Pancreas (tissue), 10 donors: ENCODE data around the gene UQCC2. TPM values are rescaled to one million over a fixed set of nuclear protein-coding genes. Genes with fewer than 3 reads are reported as not detected.
A peak's percentile ranks its signal among the peaks of the same experiment; 100 is the strongest.

ENCODE experiments used
- ATAC-seq, 4 donors: fragments of 200-7000 bp; cut with Tn5 transposase; one replicate each; pipeline versions ENCODE4 v1.8.0 to v1.9.1; 2020; ENCODE audit warnings: mild to moderate bottlenecking in 4 of 4, moderate library complexity in 4 of 4
- DNase-seq, 6 donors: peaks; one replicate each; pipeline ENCODE4 v3.0.0-alpha.2; 2020
- FAIRE-seq: peaks from 2 replicates; lab custom pipeline; 2012; peaks lifted over from hg19 to GRCh38; lab: Jason Lieb, UNC
- H3K27ac ChIP-seq, 4 donors: fragments of 200-600 bp; sonication (generic); 1 replicate in 3 of 4; 2 replicates in 1 of 4; pipeline versions ENCODE4 v1.5.0 to v1.8.0; 2020
- H3K27me3 ChIP-seq, 4 donors: fragments of 200-600 bp; one replicate each; pipeline ENCODE4 v1.8.0; 2021
- H3K36me3 ChIP-seq, 3 donors: fragments of 200-600 bp; sonication (generic) in 1 of 3; one replicate each; pipeline versions ENCODE4 v1.5.0 to v1.8.0; 2020 to 2021
- H3K4me1 ChIP-seq, 3 donors: fragments of 200-600 bp; one replicate each; pipeline ENCODE4 v1.8.0; 2021
- H3K4me3 ChIP-seq, 4 donors: fragments of 200-600 bp; sonication (generic) in 2 of 4; one replicate each; pipeline versions ENCODE4 v1.5.0 to v1.8.0; 2020 to 2021
- H3K9me3 ChIP-seq, 4 donors: fragments of 200-600 bp; one replicate each; pipeline ENCODE4 v1.8.0; 2021
- WGBS, 2 donors: extraction: QIAGEN DNeasy Blood & Tissue Kit; methylation state at CpG; one replicate each; pipeline ENCODE4 v1.1.7; 2013; 5-methylcytosine and 5-hydroxymethylcytosine counted together
- intact Hi-C, 3 donors: fragments of 100-400 bp; cut with DNase I; formaldehyde crosslinking; loops; one replicate each; pipeline versions ENCODE4 v1.11.1 to v1.14.2; 2022
- polyA plus RNA-seq, 2 donors: library from polyadenylated mRNA; stranded (reverse); fragments of 200-250 nt; gene quantifications; one replicate each; pipeline ENCODE4 v1.2.3, GENCODE V29; 2013
- total RNA-seq, 6 donors: library from RNA; stranded (reverse); fragmentation: NEBNext Ultra II Directional in 4 of 6; extraction: Animal tissue kit (Norgen Biotek cat#: 25700) in 4 of 6; gene quantifications; one replicate each; pipeline versions ENCODE4 v1.2.1 to v1.2.4, GENCODE V29; 2021 to 2023
- TF ChIP-seq, protein P1 (sequence below), 4 donors: fragments of 200-600 bp; sonication (generic) in 3 of 4; IDR thresholded peaks; one replicate each; pipeline versions ENCODE4 v1.5.0 to v1.8.0; 2021; ENCODE audit warnings: antibody characterized with exemption in 4 of 4
- donor health status: healthy with polysubstance abuse.
- donor health status: DM: no; HTN: no; CAD: no; lungs with moderate emphysema.
- donor health status: DM: no; HTN: no; CAD: no.
- donor health status: control.
- donor health status: control.
- donor health status: Bipolar disorder and iron deficiency.
- donor health status: DM: yes; HTN: yes; CAD: no.
- donor health status: DM: no; HTN: no; CAD: no.
- donor health status: DM: no; HTN: no; CAD: no.
- donor health status: DM: yes; HTN: yes; CAD: no.

Gene UQCC2
- total and polyA plus RNA-seq, 8 donors = 13.9 to 58.9 (median 28.6) TPM

DNA sequence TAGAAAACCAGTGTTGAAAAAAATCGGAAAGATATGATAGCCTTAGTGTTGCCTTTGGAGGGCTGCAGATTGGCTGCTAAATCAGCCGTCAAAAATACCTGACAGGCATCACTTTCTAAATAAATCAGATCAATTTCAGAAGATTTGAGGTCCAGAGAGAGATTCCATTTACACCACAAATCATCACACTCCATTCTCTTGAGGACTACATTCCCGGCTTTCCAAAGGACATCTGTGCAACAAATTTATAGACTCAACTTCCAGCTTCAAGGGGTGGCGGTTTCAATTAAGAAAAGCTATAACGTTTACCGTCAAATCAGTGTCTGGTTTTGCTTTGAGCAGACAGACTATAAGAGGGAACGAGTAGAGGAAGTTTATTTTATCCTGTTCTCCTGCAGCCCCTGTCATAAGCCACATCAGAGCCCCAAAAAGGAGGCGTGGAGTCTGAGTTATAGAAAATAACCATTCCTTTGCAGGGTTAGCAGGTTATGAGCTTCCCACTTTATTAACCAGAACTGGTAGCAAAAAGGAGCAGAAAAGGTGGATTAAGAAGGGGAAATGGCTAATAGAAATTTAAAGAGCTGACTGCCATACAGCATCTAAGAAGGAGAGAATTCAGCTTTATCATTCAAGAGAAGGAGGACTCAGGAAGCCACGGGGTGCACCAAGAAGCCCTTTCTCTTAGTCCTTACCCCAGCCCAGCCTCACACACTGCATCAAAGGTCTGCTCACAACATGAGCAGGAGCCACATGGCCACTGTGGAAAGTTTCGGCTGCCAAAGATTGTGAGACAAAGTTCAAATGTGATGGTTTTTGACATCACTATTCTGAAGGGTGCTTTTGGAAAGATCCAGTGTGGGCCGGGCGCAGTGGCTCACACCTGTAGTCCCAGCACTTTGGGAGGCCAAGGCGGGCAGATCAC is 12.9 kb upstream of the UQCC2 start:
- FAIRE-seq (no peak), ATAC-seq (no peak), DNase-seq (no peak)
- Histone ChIP-seq H3K27ac (peak overlapping the region in 1 of 4 donors; percentile 19), H3K4me3 (no peak overlapping the region), H3K4me1 (peaks cover 12 to 46% (median 26%) of the 10 kb centered on the region in 3 donors), H3K36me3 (no peaks in the 10 kb centered on the region), H3K9me3 (no peaks in the 10 kb centered on the region), H3K27me3 (no peaks in the 10 kb centered on the region)
- 83 to 85% methylated on average over 13 of the region's 13 CpGs for WGBS, 2 donors
- intact Hi-C loops = no loop called here
- TF ChIP-seq, protein P1, sequence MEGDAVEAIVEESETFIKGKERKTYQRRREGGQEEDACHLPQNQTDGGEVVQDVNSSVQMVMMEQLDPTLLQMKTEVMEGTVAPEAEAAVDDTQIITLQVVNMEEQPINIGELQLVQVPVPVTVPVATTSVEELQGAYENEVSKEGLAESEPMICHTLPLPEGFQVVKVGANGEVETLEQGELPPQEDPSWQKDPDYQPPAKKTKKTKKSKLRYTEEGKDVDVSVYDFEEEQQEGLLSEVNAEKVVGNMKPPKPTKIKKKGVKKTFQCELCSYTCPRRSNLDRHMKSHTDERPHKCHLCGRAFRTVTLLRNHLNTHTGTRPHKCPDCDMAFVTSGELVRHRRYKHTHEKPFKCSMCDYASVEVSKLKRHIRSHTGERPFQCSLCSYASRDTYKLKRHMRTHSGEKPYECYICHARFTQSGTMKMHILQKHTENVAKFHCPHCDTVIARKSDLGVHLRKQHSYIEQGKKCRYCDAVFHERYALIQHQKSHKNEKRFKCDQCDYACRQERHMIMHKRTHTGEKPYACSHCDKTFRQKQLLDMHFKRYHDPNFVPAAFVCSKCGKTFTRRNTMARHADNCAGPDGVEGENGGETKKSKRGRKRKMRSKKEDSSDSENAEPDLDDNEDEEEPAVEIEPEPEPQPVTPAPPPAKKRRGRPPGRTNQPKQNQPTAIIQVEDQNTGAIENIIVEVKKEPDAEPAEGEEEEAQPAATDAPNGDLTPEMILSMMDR (IDR thresholded peaks at IDR 0.05) = no peak

DNA sequence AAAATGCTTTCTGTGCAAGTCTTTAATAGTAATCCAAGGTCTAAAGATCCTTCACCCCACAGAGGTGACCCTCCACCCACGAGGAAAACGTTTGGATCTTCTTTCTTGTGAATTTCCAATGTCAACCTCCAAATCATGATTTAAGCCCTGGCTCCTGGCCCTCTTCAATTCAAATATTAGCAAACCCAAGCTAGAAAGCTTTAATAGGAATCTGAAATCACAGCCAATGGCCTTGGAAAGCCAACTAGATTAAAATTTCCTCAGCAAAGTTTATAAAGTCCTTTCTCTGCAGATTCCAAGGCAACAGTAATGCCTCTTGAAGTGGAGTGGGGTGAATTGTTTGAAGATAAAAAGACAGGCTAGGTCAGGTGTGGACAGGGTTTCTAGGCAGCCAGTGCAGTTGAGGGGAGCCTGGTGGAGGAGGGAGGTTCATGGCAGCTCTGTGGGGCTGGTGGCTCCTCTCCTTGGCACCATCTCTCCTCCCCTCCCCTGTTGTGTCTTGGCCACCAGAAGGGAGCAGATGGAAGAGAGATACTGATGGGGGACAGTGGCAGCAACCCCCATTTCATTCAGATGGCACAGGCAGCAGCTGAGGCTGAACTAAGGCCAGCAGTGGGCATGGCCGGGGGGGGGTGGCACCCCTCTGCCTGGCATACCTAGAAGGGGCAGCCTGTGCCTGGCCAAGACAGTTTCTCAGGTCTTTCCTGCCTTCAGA is 12.0 kb upstream of the UQCC2 start:
- DNase-seq (no peak), ATAC-seq (no peak), FAIRE-seq (no peak)
- no peaks in the 10 kb centered on the region for H3K36me3 ChIP-seq
- H3K27ac ChIP-seq = peak overlapping the region in 2 of 4 donors; percentile 19 to 20
- H3K4me3 ChIP-seq = no peak overlapping the region
- 33 to 38% methylated on average over 3 of the region's 3 CpGs for WGBS, 2 donors
- intact Hi-C loops = no loop called here
- H3K4me1 ChIP-seq = peaks cover 12 to 53% (median 21%) of the 10 kb centered on the region in 3 donors
- TF ChIP-seq, protein P1 (IDR thresholded peaks at IDR 0.05) = no peak
- H3K27me3 ChIP-seq = no peaks in the 10 kb centered on the region
- H3K9me3 ChIP-seq = no peaks in the 10 kb centered on the region

DNA sequence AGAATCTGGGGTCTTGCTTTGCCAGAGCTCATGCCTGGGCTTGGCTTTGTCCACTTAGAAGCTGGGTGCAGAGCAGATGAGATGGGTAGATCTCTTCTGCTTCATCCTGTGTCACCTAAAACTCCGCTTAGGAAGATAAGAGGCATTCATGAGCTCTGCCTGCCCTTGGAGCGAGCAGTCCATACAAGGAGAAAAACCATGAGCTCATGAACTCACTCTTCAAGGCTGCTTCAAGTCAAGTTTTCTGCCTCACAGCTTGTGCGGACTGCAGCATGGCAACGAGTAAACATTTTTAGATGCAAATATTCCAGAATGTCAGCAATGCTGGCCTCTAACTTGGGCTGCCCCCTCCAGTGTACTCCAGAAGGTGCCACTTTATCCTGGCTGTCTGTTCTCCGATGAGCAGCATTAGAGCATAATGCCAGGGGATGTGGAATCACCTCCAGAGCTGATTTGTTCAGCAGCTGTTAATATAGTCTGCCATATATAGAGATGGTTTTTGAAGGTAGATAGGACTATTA is 10.7 kb upstream of the UQCC2 start:
- Histone ChIP-seq H3K4me1 (peaks cover 10 to 54% (median 11%) of the 10 kb centered on the region in 3 donors), H3K36me3 (no peaks in the 10 kb centered on the region), H3K27me3 (no peaks in the 10 kb centered on the region), H3K9me3 (no peaks in the 10 kb centered on the region), H3K4me3 (no peak overlapping the region), H3K27ac (no peak overlapping the region)
- 90 to 97% methylated on average over 5 of the region's 5 CpGs for WGBS, 2 donors
- ATAC-seq (no peak), DNase-seq (no peak), FAIRE-seq (no peak)
- TF ChIP-seq, protein P1 (IDR thresholded peaks at IDR 0.05) = no peak
- intact Hi-C loops = no loop called here

DNA sequence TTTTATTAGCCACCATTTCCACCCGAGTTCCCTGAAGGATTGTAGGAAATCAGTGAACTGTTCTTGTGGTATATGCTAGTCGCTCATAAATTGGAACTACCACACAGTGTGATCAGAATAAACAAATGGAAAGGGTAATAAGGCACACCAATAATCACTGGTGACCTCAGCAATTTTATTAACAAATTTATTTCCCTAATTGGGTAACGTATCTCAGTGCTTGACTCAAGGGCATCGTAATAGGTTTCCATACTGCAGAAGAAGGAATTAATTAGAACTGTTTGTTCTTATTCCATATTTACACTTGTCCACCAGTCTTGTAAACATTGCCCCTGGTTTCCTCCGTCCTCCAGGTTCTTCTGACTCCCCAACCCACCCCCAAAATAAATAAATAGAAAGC is 10.0 kb upstream of the UQCC2 start:
- FAIRE-seq (no peak), ATAC-seq (no peak), DNase-seq (no peak)
- intact Hi-C loops = no loop called here
- H3K36me3 ChIP-seq = no peaks in the 10 kb centered on the region
- peaks cover 6 to 57% (median 14%) of the 10 kb centered on the region in 3 donors for H3K4me1 ChIP-seq
- no peaks in the 10 kb centered on the region for H3K27me3 ChIP-seq
- H3K4me3 ChIP-seq = no peak overlapping the region
- peak overlapping the region in 1 of 4 donors; percentile 74 for H3K27ac ChIP-seq
- TF ChIP-seq, protein P1 (IDR thresholded peaks at IDR 0.05) = no peak
- H3K9me3 ChIP-seq = no peaks in the 10 kb centered on the region
- WGBS, 2 donors = 58 to 85% methylated on average over 5 of the region's 5 CpGs
